Mesendoderm (in vitro differentiated cells): ENCODE data around the gene SPATS1.
"Not testable (repeated sequence)": the region's sequence is repeated elsewhere in the genome, so short reads cannot be mapped to it uniquely, and the experiment has no call there.

ENCODE experiments used
- DNase-seq: peaks from one replicate; pipeline ENCODE4 v3.0.0; 2013
- H2AK5ac ChIP-seq: 2 replicates; pipeline ENCODE4 v1.6.1; 2013; ENCODE audit warnings: low read length, inconsistent platforms
- H2BK120ac ChIP-seq: 2 replicates; pipeline ENCODE4 v1.6.1; 2013; ENCODE audit warnings: low read depth, mild to moderate bottlenecking, low read length, moderate library complexity, mixed read lengths
- H2BK15ac ChIP-seq: replicated peaks from 2 replicates; pipeline ENCODE4 v1.6.1; 2013; ENCODE audit warnings: low read depth, mild to moderate bottlenecking, moderate library complexity
- H2BK5ac ChIP-seq: 2 replicates; pipeline ENCODE4 v1.6.1; 2013; ENCODE audit warnings: low read length, inconsistent platforms
- H3K18ac ChIP-seq: 2 replicates; pipeline ENCODE4 v1.6.1; 2013; ENCODE audit warnings: mild to moderate bottlenecking, low read length, mixed read lengths
- H3K23ac ChIP-seq: one replicate; pipeline ENCODE4 v1.6.1; 2013; ENCODE audit warnings: low read length
- H3K27ac ChIP-seq: 2 replicates; pipeline ENCODE4 v1.5.1; 2013; ENCODE audit warnings: low read depth, mild to moderate bottlenecking, inconsistent platforms, low read length, moderate library complexity
- H3K27me3 ChIP-seq: 2 replicates; pipeline ENCODE4 v1.6.1; 2013; ENCODE audit warnings: low read length, control low read depth, mild to moderate bottlenecking, inconsistent platforms; ENCODE audit not compliant: insufficient read depth, poor library complexity
- H3K36me3 ChIP-seq: 2 replicates; pipeline ENCODE4 v1.6.1; 2013; ENCODE audit warnings: low read length, inconsistent platforms; ENCODE audit not compliant: control insufficient read depth, insufficient read depth
- H3K4ac ChIP-seq: one replicate; pipeline ENCODE4 v1.6.1; 2013; ENCODE audit warnings: low read depth, mild to moderate bottlenecking, low read length, moderate library complexity
- H3K4me1 ChIP-seq: 2 replicates; pipeline ENCODE4 v1.6.1; 2013; ENCODE audit warnings: low read depth, low read length, inconsistent platforms; ENCODE audit not compliant: control insufficient read depth
- H3K4me2 ChIP-seq: 2 replicates; pipeline ENCODE4 v1.6.1; 2013; ENCODE audit warnings: low read length
- H3K4me3 ChIP-seq: 2 replicates; pipeline ENCODE4 v1.5.1; 2013; ENCODE audit warnings: mild to moderate bottlenecking, low read length
- H3K56ac ChIP-seq: one replicate; pipeline ENCODE4 v1.6.1; 2013; ENCODE audit warnings: low read length
- H3K79me1 ChIP-seq: 2 replicates; pipeline ENCODE4 v1.6.1; 2013; ENCODE audit warnings: low read length, inconsistent platforms
- H3K79me2 ChIP-seq: 2 replicates; pipeline ENCODE4 v1.6.1; 2013; ENCODE audit warnings: mild to moderate bottlenecking, low read length; ENCODE audit not compliant: control insufficient read depth, insufficient read depth
- H3K9ac ChIP-seq: 2 replicates; pipeline ENCODE4 v1.6.1; 2013; ENCODE audit warnings: low read length, inconsistent platforms
- H4K5ac ChIP-seq: one replicate; pipeline ENCODE4 v1.6.1; 2013; ENCODE audit warnings: low read length
- H4K8ac ChIP-seq: one replicate; pipeline ENCODE4 v1.6.1; 2013; ENCODE audit warnings: low read depth, mild to moderate bottlenecking, control low read depth, low read length, moderate library complexity
- WGBS: extraction: QIAGEN DNeasy Blood & Tissue Kit; methylation state at CpG from one replicate; pipeline ENCODE4 v1.1.7; 2013; ENCODE audit warnings: low lambda C conversion rate, missing lambda C conversion rate; ENCODE audit not compliant: insufficient coverage; ENCODE audit errors: extremely low coverage; 5-methylcytosine and 5-hydroxymethylcytosine counted together

The SPATS1 gene

GRCh38 chr6:44317136-44317631 lies 25.3 kb upstream of the SPATS1 start:
- not testable (repeated sequence) for H3K56ac ChIP-seq, H2BK5ac ChIP-seq, H3K79me1 ChIP-seq, H4K8ac ChIP-seq, H2BK15ac ChIP-seq, H3K4me2 ChIP-seq, H3K4me3 ChIP-seq, H3K18ac ChIP-seq, H4K5ac ChIP-seq, H3K4ac ChIP-seq, H3K27me3 ChIP-seq, H2BK120ac ChIP-seq, H3K27ac ChIP-seq, H2AK5ac ChIP-seq, H3K79me2 ChIP-seq, H3K9ac ChIP-seq, H3K4me1 ChIP-seq, H3K23ac ChIP-seq, H3K36me3 ChIP-seq, DNase-seq
- WGBS: no CpG with 5 or more reads among the region's 9 CpGs

GRCh38 chr6:44321210-44321609 lies 21.2 kb upstream of the SPATS1 start:
- no peak for DNase-seq
- no peaks in the 10 kb centered on the region for H3K79me2 ChIP-seq
- H3K9ac ChIP-seq: no peak overlapping the region
- H3K4ac ChIP-seq: no peak overlapping the region
- H4K5ac ChIP-seq: no peak overlapping the region
- no peaks in the 10 kb centered on the region for H3K4me1 ChIP-seq
- H3K36me3 ChIP-seq: no peaks in the 10 kb centered on the region
- no peak overlapping the region for H3K4me2 ChIP-seq
- no peak overlapping the region for H3K27ac ChIP-seq
- no peak overlapping the region for H3K23ac ChIP-seq
- H2BK15ac ChIP-seq: no peak overlapping the region
- no peaks in the 10 kb centered on the region for H3K27me3 ChIP-seq
- no CpG with 5 or more reads among the region's 3 CpGs for WGBS
- H3K56ac ChIP-seq: no peak overlapping the region
- no peak overlapping the region for H2BK5ac ChIP-seq
- H4K8ac ChIP-seq: no peak overlapping the region
- H3K18ac ChIP-seq: no peak overlapping the region
- no peak overlapping the region for H2AK5ac ChIP-seq
- H3K79me1 ChIP-seq: no peaks in the 10 kb centered on the region
- H3K4me3 ChIP-seq: no peak overlapping the region
- no peak overlapping the region for H2BK120ac ChIP-seq

GRCh38 chr6:44327096-44327495 lies 15.4 kb upstream of the SPATS1 start:
- no peaks in the 10 kb centered on the region for H3K36me3 ChIP-seq
- H2BK5ac ChIP-seq: no peak overlapping the region
- no peak overlapping the region for H3K27ac ChIP-seq
- H4K8ac ChIP-seq: no peak overlapping the region
- no peak overlapping the region for H3K4me2 ChIP-seq
- H3K79me1 ChIP-seq: no peaks in the 10 kb centered on the region
- H3K79me2 ChIP-seq: no peaks in the 10 kb centered on the region
- H2AK5ac ChIP-seq: no peak overlapping the region
- H3K9ac ChIP-seq: no peak overlapping the region
- no peak overlapping the region for H3K18ac ChIP-seq
- no peak overlapping the region for H3K4me3 ChIP-seq
- H3K4me1 ChIP-seq: no peaks in the 10 kb centered on the region
- no peak overlapping the region for H2BK120ac ChIP-seq
- H3K27me3 ChIP-seq: no peaks in the 10 kb centered on the region
- no peak overlapping the region for H3K56ac ChIP-seq
- no peak overlapping the region for H3K23ac ChIP-seq
- DNase-seq: no peak
- no peak overlapping the region for H4K5ac ChIP-seq
- H3K4ac ChIP-seq: no peak overlapping the region
- H2BK15ac ChIP-seq: no peak overlapping the region

- Histone ChIP-seq H3K23ac (no peak overlapping the region), H3K27ac (no peak overlapping the region), H3K4me3 (no peak overlapping the region), H3K9ac (no peak overlapping the region), H3K56ac (no peak overlapping the region), H3K79me1 (no peaks in the 10 kb centered on the region), H3K4me2 (no peak overlapping the region), H2BK5ac (no peak overlapping the region), H3K18ac (no peak overlapping the region), H4K5ac (no peak overlapping the region), H2BK15ac (no peak overlapping the region), H3K4ac (no peak overlapping the region), H4K8ac (no peak overlapping the region), H3K79me2 (no peaks in the 10 kb centered on the region), H2AK5ac (no peak overlapping the region), H3K4me1 (no peaks in the 10 kb centered on the region), H3K36me3 (no peaks in the 10 kb centered on the region), H3K27me3 (no peaks in the 10 kb centered on the region), H2BK120ac (no peak overlapping the region)
- WGBS: no CpG with 5 or more reads among the region's 2 CpGs
- no peak for DNase-seq
These were observed 14.7 kb upstream of the SPATS1 start for GRCh38 chr6:44327760-44328159.

- H3K27me3 ChIP-seq, H2BK120ac ChIP-seq: not testable (repeated sequence)
These were observed 14.2 kb upstream of the SPATS1 start for GRCh38 chr6:44328203-44328602.

GRCh38 chr6:44329858-44330257 lies 12.6 kb upstream of the SPATS1 start:
- Histone ChIP-seq H2AK5ac (no peak overlapping the region), H3K4me3 (no peak overlapping the region), H3K4me2 (no peak overlapping the region), H3K4ac (no peak overlapping the region), H3K18ac (no peak overlapping the region), H3K27ac (no peak overlapping the region), H3K36me3 (no peaks in the 10 kb centered on the region), H3K56ac (no peak overlapping the region), H2BK5ac (no peak overlapping the region), H3K79me2 (no peaks in the 10 kb centered on the region), H3K79me1 (no peaks in the 10 kb centered on the region), H2BK120ac (no peak overlapping the region), H4K5ac (no peak overlapping the region), H3K23ac (no peak overlapping the region), H3K9ac (no peak overlapping the region), H3K27me3 (no peaks in the 10 kb centered on the region), H4K8ac (no peak overlapping the region), H2BK15ac (no peak overlapping the region), H3K4me1 (no peaks in the 10 kb centered on the region)
- WGBS: no CpG with 5 or more reads among the region's 5 CpGs
- DNase-seq: no peak

More at GRCh38 chr6:44328203-44328602, 14.2 kb upstream of the SPATS1 start:
- H3K4ac ChIP-seq, DNase-seq, H3K27ac ChIP-seq, H4K8ac ChIP-seq, H3K36me3 ChIP-seq, H3K18ac ChIP-seq, H3K23ac ChIP-seq, H3K9ac ChIP-seq, H3K4me2 ChIP-seq, H3K4me1 ChIP-seq, H2BK15ac ChIP-seq, H2BK5ac ChIP-seq, H2AK5ac ChIP-seq, H4K5ac ChIP-seq, H3K79me1 ChIP-seq, H3K56ac ChIP-seq, H3K4me3 ChIP-seq, H3K79me2 ChIP-seq: not testable (repeated sequence)
- no CpG with 5 or more reads among the region's 9 CpGs for WGBS
